ENCODE data around the gene FAM174C.

DNA sequence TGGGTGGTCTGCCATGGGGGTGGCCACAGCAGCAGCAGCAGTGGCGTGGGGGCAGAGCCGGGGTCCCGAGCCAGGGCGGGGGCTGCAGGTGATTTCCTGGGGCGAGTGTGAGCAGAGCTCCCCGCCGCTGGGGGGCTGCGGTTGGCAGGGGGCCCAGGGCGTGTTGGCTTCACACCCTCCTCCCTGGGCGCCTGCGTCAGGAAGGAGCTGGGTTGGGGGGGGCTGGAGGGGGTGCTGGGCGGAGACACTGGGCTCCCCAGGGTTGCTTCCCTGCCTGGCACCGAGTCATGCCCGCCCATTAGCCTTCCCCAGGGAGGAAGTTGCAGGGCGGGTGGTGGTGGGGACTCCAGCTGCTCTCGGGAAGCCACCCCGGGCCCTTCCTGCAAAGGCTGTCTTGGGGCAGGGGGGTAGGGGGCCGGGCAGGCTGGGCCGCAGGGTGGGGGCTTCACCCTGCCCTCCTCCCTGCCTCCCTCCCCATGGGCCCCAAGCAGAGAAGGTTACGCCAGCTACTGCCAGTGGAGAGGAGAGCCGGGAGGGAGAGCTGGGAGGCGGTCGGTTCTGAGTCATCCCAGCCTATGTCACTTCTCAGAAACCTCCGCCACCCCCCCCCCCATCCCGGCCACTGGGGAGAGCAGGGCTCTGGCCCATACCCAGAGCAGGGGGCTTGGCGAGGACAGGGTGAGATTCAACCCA lies 22.4 kb upstream of the FAM174C start:
- TF ChIP-seq, protein P1, sequence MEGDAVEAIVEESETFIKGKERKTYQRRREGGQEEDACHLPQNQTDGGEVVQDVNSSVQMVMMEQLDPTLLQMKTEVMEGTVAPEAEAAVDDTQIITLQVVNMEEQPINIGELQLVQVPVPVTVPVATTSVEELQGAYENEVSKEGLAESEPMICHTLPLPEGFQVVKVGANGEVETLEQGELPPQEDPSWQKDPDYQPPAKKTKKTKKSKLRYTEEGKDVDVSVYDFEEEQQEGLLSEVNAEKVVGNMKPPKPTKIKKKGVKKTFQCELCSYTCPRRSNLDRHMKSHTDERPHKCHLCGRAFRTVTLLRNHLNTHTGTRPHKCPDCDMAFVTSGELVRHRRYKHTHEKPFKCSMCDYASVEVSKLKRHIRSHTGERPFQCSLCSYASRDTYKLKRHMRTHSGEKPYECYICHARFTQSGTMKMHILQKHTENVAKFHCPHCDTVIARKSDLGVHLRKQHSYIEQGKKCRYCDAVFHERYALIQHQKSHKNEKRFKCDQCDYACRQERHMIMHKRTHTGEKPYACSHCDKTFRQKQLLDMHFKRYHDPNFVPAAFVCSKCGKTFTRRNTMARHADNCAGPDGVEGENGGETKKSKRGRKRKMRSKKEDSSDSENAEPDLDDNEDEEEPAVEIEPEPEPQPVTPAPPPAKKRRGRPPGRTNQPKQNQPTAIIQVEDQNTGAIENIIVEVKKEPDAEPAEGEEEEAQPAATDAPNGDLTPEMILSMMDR (IDR thresholded peaks at IDR 0.05): peak in 1 of 3 donors; percentile 31
- TF ChIP-seq EP300 (IDR thresholded peaks at IDR 0.05): peak; percentile 12
